Lower leg skin (tissue), 3 donors: ENCODE results near the gene TNNI2.

Experiments
- POLR2A ChIP-seq, 2 donors: fragments of 450-650 bp; IDR thresholded peaks; one replicate each; pipeline ENCODE4 v1.6.1; 2016 to 2017; ENCODE audit warnings: antibody characterized with exemption in 2 of 2, mild to moderate bottlenecking in 1 of 2, moderate library complexity in 1 of 2
- TF ChIP-seq, protein P1 (sequence below), 3 donors: fragments of 450-650 bp; IDR thresholded peaks; one replicate each; pipeline ENCODE4 v1.5.1; 2016; ENCODE audit warnings: antibody characterized with exemption in 3 of 3, mild to moderate bottlenecking in 3 of 3, moderate library complexity in 2 of 3

DNA sequence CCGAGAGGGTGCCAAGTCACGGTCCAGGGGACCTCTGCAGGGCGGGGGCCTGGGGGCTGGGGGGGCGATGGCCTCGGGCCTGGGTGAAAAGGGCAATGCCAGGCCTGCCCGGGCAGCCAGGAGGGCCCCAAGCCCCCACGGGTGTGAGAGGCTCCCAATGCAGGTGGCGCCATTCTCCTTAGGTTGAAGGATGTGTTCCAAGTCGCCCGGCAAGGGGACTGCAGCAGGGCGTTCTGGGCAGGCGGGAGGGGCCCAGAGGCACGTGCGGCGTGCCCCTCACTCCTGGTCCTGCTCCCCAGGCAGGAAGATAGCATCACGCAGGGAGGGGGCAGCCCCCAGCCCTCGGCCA is 730 bp upstream of the TNNI2 start:
- TF ChIP-seq, protein P1, sequence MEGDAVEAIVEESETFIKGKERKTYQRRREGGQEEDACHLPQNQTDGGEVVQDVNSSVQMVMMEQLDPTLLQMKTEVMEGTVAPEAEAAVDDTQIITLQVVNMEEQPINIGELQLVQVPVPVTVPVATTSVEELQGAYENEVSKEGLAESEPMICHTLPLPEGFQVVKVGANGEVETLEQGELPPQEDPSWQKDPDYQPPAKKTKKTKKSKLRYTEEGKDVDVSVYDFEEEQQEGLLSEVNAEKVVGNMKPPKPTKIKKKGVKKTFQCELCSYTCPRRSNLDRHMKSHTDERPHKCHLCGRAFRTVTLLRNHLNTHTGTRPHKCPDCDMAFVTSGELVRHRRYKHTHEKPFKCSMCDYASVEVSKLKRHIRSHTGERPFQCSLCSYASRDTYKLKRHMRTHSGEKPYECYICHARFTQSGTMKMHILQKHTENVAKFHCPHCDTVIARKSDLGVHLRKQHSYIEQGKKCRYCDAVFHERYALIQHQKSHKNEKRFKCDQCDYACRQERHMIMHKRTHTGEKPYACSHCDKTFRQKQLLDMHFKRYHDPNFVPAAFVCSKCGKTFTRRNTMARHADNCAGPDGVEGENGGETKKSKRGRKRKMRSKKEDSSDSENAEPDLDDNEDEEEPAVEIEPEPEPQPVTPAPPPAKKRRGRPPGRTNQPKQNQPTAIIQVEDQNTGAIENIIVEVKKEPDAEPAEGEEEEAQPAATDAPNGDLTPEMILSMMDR (IDR thresholded peaks at IDR 0.05) = no peak
- TF ChIP-seq POLR2A (IDR thresholded peaks at IDR 0.05) = no peak
